KOPT-K1 (cell line): ENCODE measurements around the gene ZNF91.
"Not testable (repeated sequence)": the region's sequence is repeated elsewhere in the genome, so short reads cannot be mapped to it uniquely, and the experiment has no call there.

ENCODE experiments used
- H3K27ac ChIP-seq: fragments of 200-600 bp; sonication (generic); 2 replicates; pipeline ENCODE4 v1.5.1; 2016; ENCODE audit warnings: antibody characterized with exemption, mild to moderate bottlenecking, low read depth, low read length; ENCODE audit not compliant: poor library complexity, severe bottlenecking
- H3K36me3 ChIP-seq: fragments of 200-600 bp; sonication (generic); 2 replicates; pipeline ENCODE4 v1.5.1; 2017; ENCODE audit warnings: antibody characterized with exemption, mild to moderate bottlenecking, low read length, moderate library complexity; ENCODE audit not compliant: insufficient read depth
- H3K9me3 ChIP-seq: fragments of 200-600 bp; sonication (generic); 2 replicates; pipeline ENCODE4 v1.5.1; 2017; ENCODE audit warnings: antibody characterized with exemption, low read length, mild to moderate bottlenecking; ENCODE audit not compliant: insufficient read depth, poor library complexity, severe bottlenecking

ZNF91 gene

GRCh38 chr19:23318143-23318542 lies 77.1 kb downstream of the ZNF91 start:
- Histone ChIP-seq H3K27ac (no peak overlapping the region), H3K36me3 (no peaks in the 10 kb centered on the region), H3K9me3 (no peaks in the 10 kb centered on the region)

- Histone ChIP-seq H3K27ac (no peak overlapping the region), H3K36me3 (no peaks in the 10 kb centered on the region), H3K9me3 (no peaks in the 10 kb centered on the region)
Measured at GRCh38 chr19:23315286-23315685, 80.0 kb downstream of the ZNF91 start.

GRCh38 chr19:23314505-23315251 lies 80.6 kb downstream of the ZNF91 start:
- H3K27ac ChIP-seq: no peak overlapping the region
- no peaks in the 10 kb centered on the region for H3K9me3 ChIP-seq
- no peaks in the 10 kb centered on the region for H3K36me3 ChIP-seq

- Histone ChIP-seq H3K27ac (no peak overlapping the region), H3K9me3 (no peaks in the 10 kb centered on the region), H3K36me3 (no peaks in the 10 kb centered on the region)
Measured at GRCh38 chr19:23313196-23313595, 82.1 kb downstream of the ZNF91 start.

- peaks cover 2% of the 10 kb centered on the region for H3K9me3 ChIP-seq
- no peaks in the 10 kb centered on the region for H3K36me3 ChIP-seq
- no peak overlapping the region for H3K27ac ChIP-seq
Measured at GRCh38 chr19:23312515-23312914, 82.8 kb downstream of the ZNF91 start.

- Histone ChIP-seq H3K27ac (no peak overlapping the region), H3K36me3 (no peaks in the 10 kb centered on the region), H3K9me3 (peaks cover 3% of the 10 kb centered on the region)
Measured at GRCh38 chr19:23311551-23311950, 83.7 kb downstream of the ZNF91 start.

- Histone ChIP-seq H3K36me3 (no peaks in the 10 kb centered on the region), H3K9me3 (peaks cover 3% of the 10 kb centered on the region), H3K27ac (no peak overlapping the region)
Measured at GRCh38 chr19:23310729-23311211, 84.5 kb downstream of the ZNF91 start.

GRCh38 chr19:23309926-23310325 lies 85.3 kb downstream of the ZNF91 start:
- Histone ChIP-seq H3K9me3 (peaks cover 3% of the 10 kb centered on the region), H3K36me3 (no peaks in the 10 kb centered on the region), H3K27ac (no peak overlapping the region)

GRCh38 chr19:23305555-23305954 lies 89.7 kb downstream of the ZNF91 start:
- peaks cover 18% of the 10 kb centered on the region for H3K9me3 ChIP-seq
- no peaks in the 10 kb centered on the region for H3K36me3 ChIP-seq
- no peak overlapping the region for H3K27ac ChIP-seq

- Histone ChIP-seq H3K36me3 (no peaks in the 10 kb centered on the region), H3K27ac (no peak overlapping the region), H3K9me3 (peaks cover 22% of the 10 kb centered on the region)
Measured at GRCh38 chr19:23304238-23304637, 91.0 kb downstream of the ZNF91 start.

- Histone ChIP-seq H3K27ac (no peak overlapping the region), H3K9me3 (no peaks in the 10 kb centered on the region), H3K36me3 (no peaks in the 10 kb centered on the region)
Measured at GRCh38 chr19:23294141-23294540, 101.1 kb downstream of the ZNF91 start.

- H3K9me3 ChIP-seq, H3K36me3 ChIP-seq, H3K27ac ChIP-seq: not testable (repeated sequence)
Measured at GRCh38 chr19:23289966-23290365, 105.3 kb downstream of the ZNF91 start.
